CD4-positive, alpha-beta T cell treated with Interleukin-6 at 100 ng/mL for 8 hours (primary cell): ENCODE results near the gene AOAH.

Experiments used
- DNase-seq: peaks from one replicate; pipeline ENCODE4 v3.0.0-alpha.2; 2020; ENCODE audit warnings: mixed read lengths, low spot score

AOAH gene

GRCh38 chr7:36601601-36602000, 122.7 kb downstream of the AOAH start:
- no peak for DNase-seq

GRCh38 chr7:36600869-36601530, 123.3 kb downstream of the AOAH start:
- no peak for DNase-seq

GRCh38 chr7:36600314-36600682, 124.0 kb downstream of the AOAH start:
- DNase-seq = no peak

DNA sequence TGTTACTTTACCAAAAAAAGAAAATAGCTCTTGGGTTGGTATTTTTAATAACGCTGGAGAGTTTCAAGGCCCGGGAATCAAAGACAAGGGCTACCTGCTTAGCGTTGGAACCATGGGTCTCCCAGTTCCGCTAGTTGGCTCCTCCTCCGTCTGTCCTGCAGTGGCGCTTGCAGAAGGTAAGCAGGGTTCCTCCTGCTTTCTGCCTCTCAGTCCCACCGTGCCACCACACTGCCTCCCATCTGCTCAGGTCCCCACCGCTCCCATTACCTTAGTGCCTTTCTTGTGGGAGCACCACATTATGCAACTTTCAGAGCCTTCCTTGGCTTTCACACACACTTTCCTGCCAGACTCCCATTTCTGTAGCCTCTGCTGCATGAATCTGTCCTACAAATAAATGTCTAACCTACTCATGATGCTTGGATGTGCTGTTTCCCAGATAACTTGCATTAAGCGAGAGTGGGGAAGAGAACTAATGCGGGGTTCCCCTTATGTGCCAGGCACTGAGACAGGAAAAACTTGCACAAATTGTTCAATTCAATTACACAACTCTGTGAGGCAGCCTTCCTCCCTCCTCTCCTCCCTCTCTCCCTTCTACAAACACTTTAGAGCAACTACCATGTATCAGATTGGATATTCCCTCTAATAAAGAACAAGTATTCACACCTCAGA, 124.5 kb downstream of the AOAH start:
- no peak for DNase-seq

DNA sequence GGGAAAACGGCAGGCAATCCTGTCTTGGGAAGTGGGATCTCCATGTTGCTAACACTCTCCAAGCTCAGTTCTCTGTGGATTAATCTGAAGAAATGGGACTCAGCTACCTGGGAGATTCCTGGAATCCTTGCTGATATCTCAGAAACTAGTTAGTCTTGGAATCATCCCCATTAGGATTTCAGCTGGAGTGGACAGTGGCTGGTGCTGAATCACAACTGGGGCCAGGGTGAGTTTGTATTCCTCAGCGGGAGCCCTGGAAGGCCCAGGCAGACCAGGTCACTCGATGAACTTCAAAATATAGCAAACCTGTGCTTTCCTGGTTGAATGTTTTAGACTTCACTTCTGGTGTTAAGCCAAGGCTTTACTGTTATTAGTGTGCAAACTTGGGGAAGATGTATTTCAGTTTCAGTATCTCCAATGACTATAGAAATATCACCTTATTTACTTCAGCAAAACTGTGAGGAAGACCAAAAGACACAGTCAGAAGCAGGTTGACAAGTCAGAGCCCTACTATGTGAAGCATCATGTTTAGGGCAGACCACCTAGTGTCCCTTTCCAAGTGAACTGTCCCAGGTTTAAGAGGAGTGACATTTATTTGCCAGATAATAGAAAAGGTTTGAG, 126.1 kb downstream of the AOAH start:
- DNase-seq = no peak

- no peak for DNase-seq
Measured at GRCh38 chr7:36597090-36597773, 127.1 kb downstream of the AOAH start.

- no peak for DNase-seq
Measured at GRCh38 chr7:36594445-36594844, 129.8 kb downstream of the AOAH start.

GRCh38 chr7:36591636-36592035, 132.7 kb downstream of the AOAH start:
- DNase-seq = no peak

- DNase-seq = no peak
Measured at GRCh38 chr7:36589391-36589790, 134.9 kb downstream of the AOAH start.

DNA sequence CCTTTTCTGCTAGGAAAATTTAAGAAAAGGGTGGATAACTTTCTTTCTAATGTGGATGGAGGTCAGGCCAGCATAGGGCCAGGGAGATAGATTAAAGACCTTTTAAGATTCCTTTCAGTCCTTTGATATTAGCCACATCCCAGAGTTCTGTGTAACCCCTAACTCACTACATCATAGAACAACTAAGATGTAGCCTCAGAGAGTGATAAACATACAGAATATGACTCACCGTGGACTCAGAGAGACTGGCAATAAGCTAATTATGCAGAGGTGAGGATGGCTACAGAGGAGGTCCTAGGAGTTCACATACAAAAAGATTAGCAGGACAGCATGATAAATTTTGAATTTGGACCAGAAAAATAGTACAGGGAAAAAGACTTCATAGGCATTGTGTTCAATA, 141.0 kb downstream of the AOAH start:
- no peak for DNase-seq

- no peak for DNase-seq
Measured at GRCh38 chr7:36575832-36576231, 148.5 kb downstream of the AOAH start.

- no peak for DNase-seq
Measured at GRCh38 chr7:36573066-36573465, 151.2 kb downstream of the AOAH start.

DNA sequence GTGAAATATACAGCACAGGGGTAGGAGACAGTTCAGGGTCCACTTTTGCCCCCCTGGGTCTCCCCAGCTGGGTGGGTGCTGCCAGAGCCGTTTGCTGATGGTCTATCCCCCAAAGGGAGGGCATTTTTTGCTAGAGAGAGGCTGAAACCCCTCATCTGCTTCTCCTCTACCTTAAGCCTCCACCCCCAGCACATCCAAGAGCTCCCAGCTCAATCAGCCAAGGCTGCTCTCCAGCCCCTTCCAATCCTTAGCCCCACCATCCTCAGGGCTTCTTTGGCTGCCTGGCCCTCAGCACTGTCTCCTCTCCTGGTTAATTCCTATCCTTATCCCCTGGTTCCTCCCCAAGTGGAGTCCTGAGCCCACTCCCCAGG, 153.1 kb downstream of the AOAH start:
- no peak for DNase-seq

GRCh38 chr7:36570528-36571189, 153.6 kb downstream of the AOAH start:
- no peak for DNase-seq

DNA sequence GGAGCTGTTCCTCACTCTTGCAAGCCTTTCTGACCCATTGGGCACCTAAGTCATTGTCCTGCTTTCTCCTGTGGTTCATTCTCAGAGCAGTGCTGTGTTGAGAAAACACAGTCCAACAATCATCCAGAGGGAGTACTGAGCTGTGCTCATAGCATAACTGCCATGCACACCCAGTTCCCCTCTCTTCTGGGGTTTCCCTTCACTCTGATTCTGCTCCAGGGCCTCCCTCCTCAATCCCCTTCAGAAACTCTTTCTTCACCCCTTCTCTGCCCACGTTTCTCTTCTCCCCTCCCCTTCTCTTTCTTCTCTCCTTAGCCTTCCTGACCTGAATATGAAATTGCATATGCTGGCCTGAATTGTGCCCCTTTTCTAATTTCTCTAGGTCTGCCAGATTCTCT, 155.8 kb downstream of the AOAH start:
- no peak for DNase-seq

DNA sequence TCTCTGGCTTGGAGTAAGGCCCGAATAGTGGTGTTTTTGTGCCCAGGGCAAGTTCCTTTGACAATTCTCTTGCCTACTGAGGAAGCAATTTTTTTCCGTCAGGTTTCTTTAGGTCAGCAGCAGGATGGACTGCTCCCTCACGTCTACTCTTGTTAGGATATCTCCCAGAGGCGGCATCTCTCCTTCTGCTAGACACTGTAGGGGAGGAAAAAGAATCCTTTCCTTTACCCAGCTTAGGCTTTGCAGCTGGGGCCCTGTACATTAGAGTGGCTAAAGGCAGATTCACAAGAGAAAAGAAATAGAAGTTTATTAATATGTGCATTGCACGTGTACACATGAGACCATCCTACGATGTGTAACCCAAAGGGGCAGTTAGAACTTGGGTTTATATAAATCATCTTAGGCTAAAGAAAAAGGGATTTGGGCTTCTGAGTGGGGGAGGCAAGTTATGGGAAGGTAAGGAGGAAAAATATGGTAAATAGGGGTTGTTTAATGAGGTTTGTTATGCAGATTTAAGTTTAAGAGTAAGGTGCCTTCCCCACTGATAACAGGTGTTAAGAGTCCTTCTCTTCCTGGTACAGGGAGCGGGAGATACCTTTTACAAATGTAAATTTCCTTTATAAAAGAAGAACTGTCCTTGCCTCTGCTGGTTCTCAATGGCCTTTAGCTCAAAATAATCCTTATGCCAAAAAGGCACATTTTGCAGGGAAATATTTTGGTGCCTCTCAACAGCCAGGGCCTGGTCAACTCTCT, 156.4 kb downstream of the AOAH start:
- no peak for DNase-seq

GRCh38 chr7:36565792-36566356, 158.4 kb downstream of the AOAH start:
- no peak for DNase-seq

GRCh38 chr7:36564489-36564888, 159.8 kb downstream of the AOAH start:
- no peak for DNase-seq

DNA sequence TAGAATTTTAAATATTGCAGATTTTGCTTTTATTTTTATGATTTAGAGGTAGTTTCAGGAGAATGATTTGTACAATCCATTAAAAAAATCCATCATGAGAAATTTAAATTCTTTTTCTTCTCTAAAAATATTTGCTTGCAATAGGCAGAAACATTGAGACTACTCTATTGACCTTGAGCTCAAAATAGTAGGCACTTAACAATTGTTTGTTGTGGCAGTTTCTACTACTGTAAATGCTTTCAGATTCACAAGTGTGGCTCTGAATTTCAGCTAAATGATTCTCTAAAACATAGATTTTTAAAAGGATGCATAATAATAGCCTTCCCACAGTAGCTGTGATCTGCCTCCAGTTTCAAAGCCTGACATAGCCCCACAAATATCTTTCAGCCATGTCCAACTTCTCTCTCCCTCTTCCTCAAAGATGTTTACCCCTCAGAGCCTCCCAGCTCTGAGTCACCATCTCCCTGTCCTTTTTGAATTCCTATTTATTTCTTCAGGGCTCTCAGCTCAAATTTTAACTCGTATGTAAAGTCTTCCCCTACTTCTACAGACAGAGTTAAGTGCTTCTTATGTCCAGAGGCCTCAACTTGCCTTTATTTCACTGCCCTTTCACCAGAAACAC, 160.5 kb downstream of the AOAH start:
- no peak for DNase-seq

DNA sequence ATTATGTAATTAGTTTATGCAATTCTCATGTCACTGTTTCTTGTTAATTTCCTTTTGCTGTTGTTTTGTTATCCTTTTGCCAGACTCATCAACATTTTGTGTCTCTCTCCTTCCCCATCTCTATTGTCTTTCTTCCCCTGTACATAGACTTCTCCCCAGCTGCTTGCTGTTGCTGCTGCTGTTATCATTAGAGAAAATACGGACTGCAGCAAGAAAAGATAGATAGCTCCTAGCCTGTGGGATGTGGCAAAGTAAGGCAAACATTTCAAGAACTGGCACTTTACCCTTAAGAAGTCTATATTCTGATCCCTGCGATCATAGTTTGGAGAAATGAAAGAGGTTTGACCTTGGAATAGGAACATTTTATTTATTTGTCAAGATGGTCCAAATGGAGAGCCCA, 162.2 kb downstream of the AOAH start:
- no peak for DNase-seq

DNA sequence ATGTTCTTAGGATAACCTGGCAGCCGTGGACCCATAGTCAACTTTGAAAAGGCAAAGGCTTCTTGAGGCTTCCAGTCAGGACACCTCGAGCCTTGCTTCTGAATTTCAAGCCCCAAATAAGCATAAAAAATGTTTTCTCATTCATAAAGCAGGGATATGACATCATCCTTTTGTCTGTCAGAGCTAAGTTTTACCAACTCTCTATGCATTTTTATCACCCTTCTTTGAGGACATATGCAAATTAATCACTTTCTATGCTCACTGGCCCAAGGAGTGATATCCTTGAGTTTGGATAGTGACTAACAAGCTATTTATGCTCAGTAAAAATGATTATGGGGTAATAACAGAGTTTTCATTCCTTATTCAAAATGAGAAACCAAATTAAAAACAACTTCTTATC, 175.3 kb downstream of the AOAH start:
- DNase-seq = no peak
